K562 (cell line): ENCODE measurements around the gene KIF14.

Experiments
- MYC ChIP-seq, 2 experiments: fragments of 250-450 bp in 1 of 2; sonication (Bioruptor Pico) in 1 of 2; IDR thresholded peaks; 2 replicates each; pipeline versions ENCODE4 v1.5.1 to v1.6.1; 2012 to 2021; ENCODE audit warnings: low read depth in 2 of 2, borderline replicate concordance in 1 of 2, improper control_type of control experiment in 1 of 2, low read length in 1 of 2, mild to moderate bottlenecking in 1 of 2, moderate library complexity in 1 of 2
- NFYB ChIP-seq: IDR thresholded peaks from 2 replicates; pipeline ENCODE4 v1.6.1; 2011; ENCODE audit warnings: mild to moderate bottlenecking, moderate library complexity; ENCODE audit not compliant: insufficient read length; ENCODE audit errors: extremely low read depth
- POLR2A ChIP-seq: fragments of 450-650 bp; conservative IDR thresholded peaks from 2 replicates; pipeline ENCODE4 v1.6.1; 2016
- RBBP5 ChIP-seq: fragments of 200-600 bp; sonication (generic); IDR thresholded peaks from 2 replicates; pipeline ENCODE4 v1.6.1; 2012; ENCODE audit warnings: borderline replicate concordance, mild to moderate bottlenecking, low read length, control low read depth, inconsistent platforms; ENCODE audit not compliant: insufficient read depth, poor library complexity, severe bottlenecking
- SIX5 ChIP-seq, 2 experiments: IDR thresholded peaks; 2 replicates each; pipeline ENCODE4 v1.6.1; 2011; ENCODE audit warnings: low read length in 2 of 2, borderline replicate concordance in 1 of 2, low read depth in 1 of 2, mild to moderate bottlenecking in 1 of 2, moderate library complexity in 1 of 2; ENCODE audit not compliant: insufficient read depth in 1 of 2
- SREBF2 ChIP-seq: sonication (generic); formaldehyde crosslinking; IDR thresholded peaks from 2 replicates; pipeline ENCODE4 v1.4.0; 2020; ENCODE audit warnings: mild to moderate bottlenecking, missing genetic modification reagents
- TARDBP ChIP-seq: fragments of 450-650 bp; IDR thresholded peaks from 2 replicates; pipeline ENCODE4 v1.6.1; 2016
- ZFP1 ChIP-seq: fragments of 450-650 bp; formaldehyde crosslinking; IDR thresholded peaks from 2 replicates; pipeline ENCODE4 v1.4.0; 2020; ENCODE audit warnings: mild to moderate bottlenecking, mixed read lengths
- ZFP36 ChIP-seq: fragments of 150-350 bp; IDR thresholded peaks from 2 replicates; pipeline ENCODE4 v1.6.1; 2018; ENCODE audit warnings: low read length, low read depth; ENCODE audit not compliant: partially characterized antibody
- ZNF184 ChIP-seq: sonication (generic); formaldehyde crosslinking; IDR thresholded peaks from 2 replicates; pipeline ENCODE4 v1.5.0; 2020; ENCODE audit warnings: missing genetic modification reagents
- ZNF311 ChIP-seq: fragments of 250-450 bp; sonication (Bioruptor Pico); IDR thresholded peaks from 2 replicates; pipeline ENCODE4 v1.4.0; 2020; ENCODE audit warnings: mild to moderate bottlenecking, moderate library complexity
- ZNF431 ChIP-seq: sonication (generic); formaldehyde crosslinking; IDR thresholded peaks from 2 replicates; pipeline ENCODE4 v1.8.0; 2022; ENCODE audit warnings: mild to moderate bottlenecking, missing genetic modification reagents
- TF ChIP-seq, protein P1 (sequence below), 2 experiments: fragments of 450-650 bp; IDR thresholded peaks; 2 replicates each; pipeline ENCODE4 v1.6.1; 2016; ENCODE audit warnings: mild to moderate bottlenecking in 2 of 2, borderline replicate concordance in 1 of 2, low read depth in 1 of 2, moderate library complexity in 1 of 2
- TF ChIP-seq, protein P2 (sequence below): sonication (generic); formaldehyde crosslinking; IDR thresholded peaks from 2 replicates; pipeline ENCODE4 v1.8.0; 2022; ENCODE audit warnings: mild to moderate bottlenecking, low read depth, missing genetic modification reagents

- TF ChIP-seq ZNF184 (CRISPR knock-in tag) (no peak), TARDBP (no peak), POLR2A (no peak), MYC (IDR thresholded peaks at IDR 0.05; ENCODE audit: low read depth, low read length) (no peak), MYC (CRISPR knock-in tag; IDR thresholded peaks at IDR 0.05; ENCODE audit: borderline replicate concordance, low read depth) (no peak), ZNF431 (CRISPR knock-in tag) (no peak), SIX5 (IDR thresholded peaks at IDR 0.05; ENCODE audit: borderline replicate concordance in 1 of 2, insufficient read depth in 1 of 2, low read depth in 1 of 2, low read length in 2 of 2) (no peak), ZNF311 (CRISPR knock-in tag) (no peak), NFYB (no peak), ZFP36 (no peak), SREBF2 (CRISPR knock-in tag) (no peak), RBBP5 (no peak), ZFP1 (CRISPR knock-in tag) (no peak)
- TF ChIP-seq, protein P1, sequence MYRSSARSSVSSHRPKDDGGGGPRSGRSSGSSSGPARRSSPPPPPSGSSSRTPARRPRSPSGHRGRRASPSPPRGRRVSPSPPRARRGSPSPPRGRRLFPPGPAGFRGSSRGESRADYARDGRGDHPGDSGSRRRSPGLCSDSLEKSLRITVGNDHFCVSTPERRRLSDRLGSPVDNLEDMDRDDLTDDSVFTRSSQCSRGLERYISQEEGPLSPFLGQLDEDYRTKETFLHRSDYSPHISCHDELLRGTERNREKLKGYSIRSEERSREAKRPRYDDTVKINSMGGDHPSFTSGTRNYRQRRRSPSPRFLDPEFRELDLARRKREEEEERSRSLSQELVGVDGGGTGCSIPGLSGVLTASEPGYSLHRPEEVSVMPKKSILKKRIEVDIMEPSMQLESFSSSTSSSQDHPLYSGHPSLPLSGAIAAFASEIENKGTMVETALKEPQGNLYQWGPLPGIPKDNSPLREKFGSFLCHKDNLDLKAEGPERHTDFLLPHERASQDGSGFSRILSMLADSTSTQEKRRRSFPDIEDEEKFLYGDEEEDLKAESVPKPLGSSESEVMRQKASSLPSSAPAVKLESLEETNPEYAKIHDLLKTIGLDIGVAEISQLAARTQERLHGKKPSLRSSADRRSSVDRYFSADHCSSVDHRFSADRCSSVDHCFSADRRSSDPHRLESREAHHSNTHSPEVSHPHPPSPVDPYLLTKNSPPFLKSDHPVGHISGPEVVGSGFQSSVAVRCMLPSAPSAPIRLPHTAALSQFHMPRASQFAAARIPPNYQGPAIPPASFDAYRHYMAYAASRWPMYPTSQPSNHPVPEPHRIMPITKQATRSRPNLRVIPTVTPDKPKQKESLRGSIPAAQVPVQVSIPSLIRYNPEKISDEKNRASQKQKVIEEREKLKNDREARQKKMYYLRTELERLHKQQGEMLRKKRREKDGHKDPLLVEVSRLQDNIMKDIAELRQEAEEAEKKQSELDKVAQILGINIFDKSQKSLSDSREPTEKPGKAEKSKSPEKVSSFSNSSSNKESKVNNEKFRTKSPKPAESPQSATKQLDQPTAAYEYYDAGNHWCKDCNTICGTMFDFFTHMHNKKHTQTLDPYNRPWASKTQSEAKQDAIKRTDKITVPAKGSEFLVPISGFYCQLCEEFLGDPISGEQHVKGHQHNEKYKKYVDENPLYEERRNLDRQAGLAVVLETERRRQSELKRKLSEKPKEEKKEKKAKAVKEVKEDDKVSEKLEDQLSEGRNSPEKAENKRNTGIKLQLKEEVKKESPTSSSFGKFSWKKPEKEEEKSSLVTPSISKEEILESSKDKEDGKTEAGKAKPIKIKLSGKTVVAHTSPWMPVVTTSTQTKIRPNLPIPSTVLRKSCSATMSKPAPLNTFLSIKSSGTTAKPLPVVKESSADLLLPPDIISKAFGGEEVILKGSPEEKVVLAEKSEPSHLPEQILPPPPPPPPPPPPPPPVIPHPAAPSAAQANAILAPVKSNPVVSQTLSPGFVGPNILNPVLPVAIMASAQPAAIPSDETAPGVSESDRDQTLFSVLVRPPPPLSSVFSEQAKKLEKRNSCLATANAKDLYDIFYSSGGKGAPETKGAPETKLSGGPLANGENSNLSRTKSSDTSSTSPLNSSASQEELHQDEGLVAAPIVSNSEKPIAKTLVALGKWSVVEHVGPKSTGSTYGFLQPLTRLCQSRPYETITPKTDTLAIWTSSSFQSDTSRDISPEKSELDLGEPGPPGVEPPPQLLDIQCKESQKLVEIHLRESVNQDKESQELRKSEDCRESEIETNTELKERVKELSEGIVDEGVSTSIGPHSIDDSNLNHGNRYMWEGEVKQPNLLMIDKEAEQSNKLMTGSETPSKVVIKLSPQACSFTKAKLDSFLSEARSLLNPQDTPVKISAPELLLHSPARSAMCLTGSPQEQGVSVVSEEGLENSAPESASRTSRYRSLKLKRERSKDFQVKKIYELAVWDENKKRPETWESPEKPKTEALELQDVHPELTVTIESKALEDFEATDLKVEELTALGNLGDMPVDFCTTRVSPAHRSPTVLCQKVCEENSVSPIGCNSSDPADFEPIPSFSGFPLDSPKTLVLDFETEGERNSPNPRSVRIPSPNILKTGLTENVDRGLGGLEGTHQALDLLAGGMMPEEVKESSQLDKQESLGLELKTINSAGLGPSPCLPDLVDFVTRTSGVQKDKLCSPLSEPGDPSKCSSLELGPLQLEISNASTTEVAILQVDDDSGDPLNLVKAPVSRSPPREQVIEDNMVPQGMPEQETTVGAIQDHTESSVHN (IDR thresholded peaks at IDR 0.05; ENCODE audit: borderline replicate concordance in 1 of 2, low read depth in 1 of 2) = no peak
- TF ChIP-seq, protein P2, sequence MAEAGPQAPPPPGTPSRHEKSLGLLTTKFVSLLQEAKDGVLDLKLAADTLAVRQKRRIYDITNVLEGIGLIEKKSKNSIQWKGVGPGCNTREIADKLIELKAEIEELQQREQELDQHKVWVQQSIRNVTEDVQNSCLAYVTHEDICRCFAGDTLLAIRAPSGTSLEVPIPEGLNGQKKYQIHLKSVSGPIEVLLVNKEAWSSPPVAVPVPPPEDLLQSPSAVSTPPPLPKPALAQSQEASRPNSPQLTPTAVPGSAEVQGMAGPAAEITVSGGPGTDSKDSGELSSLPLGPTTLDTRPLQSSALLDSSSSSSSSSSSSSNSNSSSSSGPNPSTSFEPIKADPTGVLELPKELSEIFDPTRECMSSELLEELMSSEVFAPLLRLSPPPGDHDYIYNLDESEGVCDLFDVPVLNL = no peak
Measured at GRCh38 chr1:200634261-200635122, 13.9 kb upstream of the KIF14 start.
